Panc1 (cell line): ENCODE data around the gene YOD1. TPM values are rescaled to one million over a fixed set of nuclear protein-coding genes. Genes with fewer than 3 reads are reported as not detected.

ENCODE experiments used
- ATAC-seq: fragments of 200-7000 bp; cut with Tn5 transposase; 2 replicates; pipeline ENCODE4 v1.9.1; 2020; ENCODE audit warnings: mild to moderate bottlenecking, moderate library complexity
- BruUV-seq: library from RNA; stranded (reverse); fragments of 400-500 nt; replicated peaks from 2 replicates; lab custom pipeline; 2021; lab: Mats Ljungman, UMichigan
- CTCF ChIA-PET: fragments of 300-600 bp; sonication (Branson Sonifier 250); formaldehyde crosslinking; loops from one replicate; lab custom pipeline; 2022; ENCODE audit warnings: antibody characterized with exemption; lab: Charles Lee
- POLR2A ChIA-PET: fragments of 300-600 bp; sonication (Branson Sonifier 250); formaldehyde crosslinking; loops from one replicate; lab custom pipeline; 2022; ENCODE audit warnings: antibody characterized with exemption; lab: Charles Lee
- DNase-seq: peaks from one replicate; pipeline ENCODE4 v3.0.0-alpha.2; 2010; ENCODE audit warnings: low read depth, low spot score
- H3K27ac ChIP-seq: 2 replicates; pipeline ENCODE4 v1.5.1; 2011; ENCODE audit warnings: mild to moderate bottlenecking, low read length, inconsistent platforms
- H3K27me3 ChIP-seq: fragments of 200-500 bp; sonication (Bioruptor generic); 2 replicates; pipeline ENCODE4 v1.6.0; 2014; ENCODE audit warnings: low read length, inconsistent platforms; ENCODE audit not compliant: control insufficient read depth, insufficient read depth
- H3K36me3 ChIP-seq: fragments of 200-500 bp; sonication (Bioruptor generic); 2 replicates; pipeline ENCODE4 v1.5.1; 2014; ENCODE audit warnings: inconsistent platforms, mild to moderate bottlenecking, low read length, moderate library complexity; ENCODE audit not compliant: control insufficient read depth, insufficient read depth
- H3K4me1 ChIP-seq: 2 replicates; pipeline ENCODE4 v1.5.1; 2011; ENCODE audit warnings: inconsistent platforms, mild to moderate bottlenecking, low read length, moderate library complexity; ENCODE audit not compliant: control insufficient read depth, insufficient read depth
- H3K4me3 ChIP-seq, 2 experiments: 2 replicates each; pipeline ENCODE4 v1.5.1; 2011 to 2012; ENCODE audit warnings: low read depth in 2 of 2, low read length in 2 of 2, mild to moderate bottlenecking in 2 of 2, inconsistent platforms in 1 of 2, moderate library complexity in 1 of 2
- H3K9me3 ChIP-seq: fragments of 200-500 bp; sonication (Bioruptor generic); 2 replicates; pipeline ENCODE4 v1.5.1; 2014; ENCODE audit warnings: low read depth, mild to moderate bottlenecking, inconsistent platforms, low read length, moderate library complexity; ENCODE audit not compliant: control insufficient read depth, insufficient read depth
- CTCF ChIP-seq: fragments of 450-650 bp; IDR thresholded peaks from 2 replicates; pipeline ENCODE4 v1.5.1; 2017; ENCODE audit warnings: mild to moderate bottlenecking
- POLR2AphosphoS5 ChIP-seq: IDR thresholded peaks from 2 replicates; pipeline ENCODE4 v1.6.1; 2012; ENCODE audit warnings: mild to moderate bottlenecking, low read depth, low read length, moderate library complexity
- REST ChIP-seq, 2 experiments: IDR thresholded peaks; 2 replicates each; pipeline ENCODE4 v1.6.1; 2011 to 2012; ENCODE audit warnings: low read depth in 2 of 2, control low read depth in 1 of 2, low read length in 1 of 2, mild to moderate bottlenecking in 1 of 2, moderate library complexity in 1 of 2; ENCODE audit not compliant: insufficient read depth in 1 of 2
- SIN3A ChIP-seq: IDR thresholded peaks from 2 replicates; pipeline ENCODE4 v1.6.1; 2012; ENCODE audit warnings: low read depth, mild to moderate bottlenecking, low read length, moderate library complexity, borderline replicate concordance; ENCODE audit not compliant: insufficient read depth
- TCF7L2 ChIP-seq: IDR thresholded peaks from 2 replicates; pipeline ENCODE4 v1.6.1; 2011; ENCODE audit warnings: mild to moderate bottlenecking, low read depth, low read length, inconsistent platforms
- in situ Hi-C: cut with HindIII; loops from 2 replicates; pipeline ENCODE4 v1.10.0; 2016; ENCODE audit warnings: low sequenced_read_pairs, low pct_unique_long_range_greater_than_20kb
- intact Hi-C: fragments of 100-400 bp; cut with micrococcal nuclease; formaldehyde crosslinking; loops from one replicate; pipeline ENCODE4 v1.10.0; 2022; ENCODE audit not compliant: unreplicated experiment
- total RNA-seq: library from RNA; stranded (reverse); gene quantifications from one replicate; pipeline ENCODE4 v1.2.1, GENCODE V29; 2021; ENCODE audit not compliant: unreplicated experiment

Gene YOD1
- total RNA-seq, 1 experiment from 2014 or later, result 7.1 TPM

GRCh38 chr1:207070811-207071210 lies 19.8 kb upstream of the YOD1 start:
- no peaks in the 10 kb centered on the region for H3K9me3 ChIP-seq
- in situ Hi-C loops (no loop called here), intact Hi-C loops (no loop called here)
- ATAC-seq, result no peak
- no peak overlapping the region for H3K4me3 ChIP-seq
- no peaks in the 10 kb centered on the region for H3K27me3 ChIP-seq
- H3K4me1 ChIP-seq, result no peaks in the 10 kb centered on the region
- TF ChIP-seq TCF7L2 (no peak), CTCF (no peak), REST (IDR thresholded peaks at IDR 0.05; ENCODE audit: insufficient read depth in 1 of 2, low read depth in 2 of 2, low read length in 1 of 2) (no peak), SIN3A (no peak), POLR2AphosphoS5 (no peak)
- ChIA-PET CTCF (interaction anchor here (0.5 kb wide), 1 partner anchor 339 kb away, joined by 16 read pairs; no protein-coding TSS in a partner anchor), POLR2A (no interaction called here)
- H3K36me3 ChIP-seq, result no peaks in the 10 kb centered on the region; the same call in none of the 2 replicates
- no peak for DNase-seq
- BruUV-seq, result no TSS peak
- H3K27ac ChIP-seq, result no peak overlapping the region

- TF ChIP-seq CTCF (no peak), TCF7L2 (no peak), REST (IDR thresholded peaks at IDR 0.05; ENCODE audit: insufficient read depth in 1 of 2, low read depth in 2 of 2, low read length in 1 of 2) (no peak), SIN3A (no peak), POLR2AphosphoS5 (no peak)
- H3K9me3 ChIP-seq, result no peaks in the 10 kb centered on the region
- no TSS peak for BruUV-seq
- DNase-seq (no peak), ATAC-seq (no peak)
- H3K4me1 ChIP-seq, result no peaks in the 10 kb centered on the region
- ChIA-PET CTCF (no interaction called here), POLR2A (no interaction called here)
- intact Hi-C loops (no loop called here), in situ Hi-C loops (no loop called here)
- H3K27ac ChIP-seq, result no peak overlapping the region
- peaks cover under 1% of the 10 kb centered on the region for H3K36me3 ChIP-seq
- no peak overlapping the region for H3K4me3 ChIP-seq
- H3K27me3 ChIP-seq, result no peaks in the 10 kb centered on the region
These were observed 19.0 kb upstream of the YOD1 start for GRCh38 chr1:207069858-207070506.
